Colonic mucosa (tissue), 4 donors: Measurements from ENCODE around the gene TYW1. TPM values are rescaled to one million over a fixed set of nuclear protein-coding genes. Genes with fewer than 3 reads are reported as not detected.

Experiments used
- DNase-seq: peaks from one replicate; pipeline ENCODE4 v3.0.0-alpha.2; 2020
- H3K27ac ChIP-seq: fragments of 200-600 bp; one replicate; pipeline ENCODE4 v1.8.0; 2021
- H3K27me3 ChIP-seq: fragments of 200-600 bp; one replicate; pipeline ENCODE4 v1.8.0; 2021
- H3K36me3 ChIP-seq: fragments of 200-600 bp; one replicate; pipeline ENCODE4 v1.8.0; 2021
- H3K4me1 ChIP-seq: fragments of 200-600 bp; one replicate; pipeline ENCODE4 v1.8.0; 2021; ENCODE audit warnings: mild to moderate bottlenecking
- H3K4me3 ChIP-seq: fragments of 200-600 bp; one replicate; pipeline ENCODE4 v1.8.0; 2021
- H3K9ac ChIP-seq, 2 donors: one replicate each; pipeline ENCODE4 v1.7.0; 2013; ENCODE audit warnings: control low read depth in 2 of 2, low read depth in 2 of 2, low read length in 2 of 2
- H3K9me3 ChIP-seq: fragments of 200-600 bp; one replicate; pipeline ENCODE4 v1.8.0; 2021
- CTCF ChIP-seq: fragments of 200-600 bp; IDR thresholded peaks from one replicate; pipeline ENCODE4 v1.8.0; 2022; ENCODE audit warnings: antibody characterized with exemption, mild to moderate bottlenecking
- intact Hi-C: fragments of 100-400 bp; cut with DNase I; formaldehyde crosslinking; loops from one replicate; pipeline ENCODE4 v1.14.1; 2022
- total RNA-seq, 2 donors: library from RNA; stranded (reverse); fragmentation: NEBNext Ultra II Directional in 1 of 2; extraction: Animal tissue kit (Norgen Biotek cat#: 25700) in 1 of 2; gene quantifications; one replicate each; pipeline ENCODE4 v1.2.1, GENCODE V29; 2021
- donor health status: healthy.
- donor health status: DM: no; HTN: no; CAD: no.
- donor health status: DM: no; HTN: no; CAD: no.

TYW1 gene
- total RNA-seq, 2 donors from 2014 or later: 15.5 to 16.2 TPM

DNA sequence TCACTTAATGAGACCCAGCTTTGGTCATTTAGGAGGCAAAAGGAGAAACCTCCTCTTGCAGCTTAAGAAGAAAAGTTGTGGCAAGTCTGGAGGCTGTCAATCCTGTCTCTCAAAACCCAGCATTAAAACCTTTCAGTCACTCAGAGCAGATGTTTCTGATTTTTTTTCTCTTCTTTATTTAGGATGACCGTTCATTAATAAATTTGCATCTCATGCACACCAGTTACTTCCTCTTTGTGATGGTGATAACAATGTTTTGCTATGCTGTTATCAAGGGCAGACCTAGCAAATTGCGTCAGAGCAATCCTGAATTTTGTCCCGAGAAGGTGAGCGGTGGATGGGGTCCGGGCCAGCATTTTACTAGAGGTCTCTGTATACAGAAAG lies 43.6 kb upstream of the TYW1 start:
- no peak for TF ChIP-seq CTCF
- Histone ChIP-seq H3K4me3 (no peak overlapping the region), H3K27ac (no peak overlapping the region), H3K4me1 (peaks cover 3% of the 10 kb centered on the region), H3K9me3 (no peaks in the 10 kb centered on the region), H3K27me3 (no peaks in the 10 kb centered on the region), H3K36me3 (peaks cover 26% of the 10 kb centered on the region), H3K9ac (no peak overlapping the region)
- intact Hi-C loops: no loop called here
- DNase-seq: no peak

DNA sequence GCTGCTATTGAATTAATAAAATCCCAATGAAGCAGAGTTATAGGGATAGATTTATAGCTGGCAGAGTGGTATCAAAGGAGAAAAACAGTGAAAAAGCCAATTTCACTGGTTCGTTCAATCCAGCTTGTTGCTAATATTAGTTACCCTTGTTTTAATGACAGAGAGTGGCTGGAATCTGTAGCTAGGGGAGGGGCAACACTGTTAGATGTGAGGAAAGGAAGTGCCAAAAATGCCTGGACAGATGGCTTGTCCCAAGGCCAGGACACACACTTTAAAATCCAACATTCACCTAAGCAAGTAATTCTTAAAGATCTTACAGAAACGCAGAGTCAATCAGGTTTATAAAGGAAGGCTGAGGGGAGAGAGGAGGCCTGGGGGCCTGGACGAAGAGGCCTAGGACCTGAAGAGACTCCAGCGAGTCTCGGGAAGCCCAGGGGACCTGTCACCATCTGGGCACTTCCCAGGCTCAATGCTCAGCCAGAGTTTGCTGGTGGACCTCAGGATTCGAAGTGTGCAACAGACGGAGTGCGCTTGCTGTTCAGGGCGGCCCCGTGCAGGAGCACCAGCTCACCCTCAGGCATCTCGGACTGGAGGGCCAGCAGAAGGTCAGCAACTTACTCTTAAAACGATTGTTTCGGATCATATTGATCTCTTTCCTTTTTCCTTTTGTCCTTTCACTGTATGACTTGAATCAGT lies 38.9 kb upstream of the TYW1 start:
- H3K4me3 ChIP-seq: no peak overlapping the region
- DNase-seq: no peak
- H3K36me3 ChIP-seq: peaks cover 13% of the 10 kb centered on the region
- intact Hi-C loops: no loop called here
- H3K4me1 ChIP-seq: no peaks in the 10 kb centered on the region
- H3K9ac ChIP-seq: no peak overlapping the region
- H3K9me3 ChIP-seq: no peaks in the 10 kb centered on the region
- no peak for TF ChIP-seq CTCF
- no peaks in the 10 kb centered on the region for H3K27me3 ChIP-seq
- no peak overlapping the region for H3K27ac ChIP-seq

GRCh38 chr7:66958538-66959350 lies 37.9 kb upstream of the TYW1 start:
- TF ChIP-seq CTCF: no peak
- Histone ChIP-seq H3K36me3 (peaks cover 13% of the 10 kb centered on the region), H3K27me3 (no peaks in the 10 kb centered on the region), H3K27ac (no peak overlapping the region), H3K9me3 (no peaks in the 10 kb centered on the region), H3K4me1 (no peaks in the 10 kb centered on the region), H3K9ac (peak overlapping the region in 1 of 2 donors; percentile 31), H3K4me3 (no peak overlapping the region)
- peak; percentile 62 for DNase-seq
- intact Hi-C loops: no loop called here

DNA sequence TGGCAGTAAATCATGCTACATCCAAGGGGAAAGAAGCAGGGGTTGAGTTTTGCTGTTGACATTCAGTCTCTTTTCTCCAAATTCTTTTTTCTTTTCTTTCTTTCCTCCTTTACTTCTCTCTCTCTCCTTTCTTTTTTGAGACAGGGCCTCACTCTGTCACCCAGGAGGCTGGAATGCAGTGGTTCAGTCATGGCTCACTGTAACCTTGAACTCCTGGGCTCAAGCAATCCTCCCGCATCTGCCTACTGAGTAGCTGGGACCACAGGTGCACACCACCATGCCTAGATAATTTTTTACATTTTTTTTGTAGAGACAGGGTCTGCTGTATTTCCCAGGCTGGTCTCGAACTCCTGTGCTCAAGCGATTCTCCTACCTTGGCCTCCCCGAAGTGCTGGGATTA lies 36.4 kb upstream of the TYW1 start:
- intact Hi-C loops: no loop called here
- peaks cover 11% of the 10 kb centered on the region for H3K36me3 ChIP-seq
- no peak for DNase-seq
- H3K4me1 ChIP-seq: no peaks in the 10 kb centered on the region
- H3K4me3 ChIP-seq: no peak overlapping the region
- no peak overlapping the region for H3K9ac ChIP-seq
- H3K9me3 ChIP-seq: no peaks in the 10 kb centered on the region
- no peak overlapping the region for H3K27ac ChIP-seq
- no peak for TF ChIP-seq CTCF
- H3K27me3 ChIP-seq: no peaks in the 10 kb centered on the region

GRCh38 chr7:66961096-66961495 lies 35.5 kb upstream of the TYW1 start:
- Histone ChIP-seq H3K9ac (no peak overlapping the region), H3K27ac (no peak overlapping the region), H3K36me3 (peaks cover 2% of the 10 kb centered on the region), H3K4me3 (no peak overlapping the region), H3K4me1 (no peaks in the 10 kb centered on the region), H3K9me3 (no peaks in the 10 kb centered on the region), H3K27me3 (no peaks in the 10 kb centered on the region)
- DNase-seq: no peak
- intact Hi-C loops: no loop called here
- TF ChIP-seq CTCF: no peak
